Natural killer cell (primary cell): Measurements from ENCODE around the gene QSOX1. TPM values are rescaled to one million over a fixed set of nuclear protein-coding genes. Genes with fewer than 3 reads are reported as not detected.

Experiments
- ATAC-seq, 3 donors: fragments of 150-1000 bp in 2 of 3; fragments of 200-7000 bp in 1 of 3; cut with Tn5 transposase; 1 replicate in 1 of 3; 2 replicates in 2 of 3; pipeline ENCODE4 v1.10.0; 2021; ENCODE audit warnings: mild to moderate bottlenecking in 2 of 3, moderate library complexity in 2 of 3
- DNase-seq, 2 donors: peaks; one replicate each; pipeline versions ENCODE4 v3.0.0 to v3.0.0-alpha.2; 2013 to 2021; ENCODE audit warnings: mixed read lengths in 1 of 2
- H3K27ac ChIP-seq: one replicate; pipeline ENCODE4 v1.5.1; 2013; ENCODE audit warnings: mild to moderate bottlenecking, low read length
- H3K27me3 ChIP-seq: one replicate; pipeline ENCODE4 v1.6.1; 2013; ENCODE audit warnings: low read length; ENCODE audit not compliant: control insufficient read depth, insufficient read depth
- H3K36me3 ChIP-seq: one replicate; pipeline ENCODE4 v1.6.1; 2013; ENCODE audit warnings: low read length; ENCODE audit not compliant: control insufficient read depth, insufficient read depth
- H3K4me1 ChIP-seq: one replicate; pipeline ENCODE4 v1.6.1; 2013; ENCODE audit warnings: low read length; ENCODE audit not compliant: control insufficient read depth, insufficient read depth
- H3K4me3 ChIP-seq: one replicate; pipeline ENCODE4 v1.5.1; 2013; ENCODE audit warnings: low read length
- H3K9me3 ChIP-seq: one replicate; pipeline ENCODE4 v1.6.1; 2013; ENCODE audit warnings: low read length; ENCODE audit not compliant: control insufficient read depth, insufficient read depth
- H3K27ac Mint-ChIP-seq, 2 donors: one replicate each; pipeline ENCODE4 v1.8.0; 2022; ENCODE audit warnings: mild to moderate bottlenecking in 2 of 2, mixed read lengths in 2 of 2, moderate library complexity in 1 of 2
- H3K27me3 Mint-ChIP-seq, 2 donors: one replicate each; pipeline ENCODE4 v1.8.0; 2022; ENCODE audit warnings: low read depth in 2 of 2, mixed read lengths in 2 of 2
- H3K36me3 Mint-ChIP-seq: one replicate; pipeline ENCODE4 v1.8.0; 2022; ENCODE audit warnings: mixed read lengths
- H3K4me1 Mint-ChIP-seq, 2 donors: one replicate each; pipeline ENCODE4 v1.8.0; 2022; ENCODE audit warnings: mixed read lengths in 2 of 2
- H3K4me3 Mint-ChIP-seq: one replicate; pipeline ENCODE4 v1.8.0; 2022; ENCODE audit warnings: mild to moderate bottlenecking, moderate library complexity, mixed read lengths
- H3K9me3 Mint-ChIP-seq, 2 donors: one replicate each; pipeline ENCODE4 v1.8.0; 2022; ENCODE audit warnings: mixed read lengths in 2 of 2
- WGBS: methylation state at CpG from one replicate; pipeline ENCODE4 v1.1.7; 2013; ENCODE audit warnings: missing lambda C conversion rate; ENCODE audit not compliant: insufficient coverage; 5-methylcytosine and 5-hydroxymethylcytosine counted together
- intact Hi-C: fragments of 100-400 bp; cut with micrococcal nuclease; formaldehyde crosslinking; loops from one replicate; pipeline ENCODE4 v1.14.2; 2022
- total RNA-seq, 4 donors: library from RNA; stranded (reverse); fragments of 120-200 nt in 1 of 4; gene quantifications; one replicate each; pipeline versions ENCODE4 v1.2.3 to v1.2.4, GENCODE V29; 2013 to 2022
- TF ChIP-seq, protein P1 (sequence below): fragments of 200-600 bp; IDR thresholded peaks from one replicate; pipeline ENCODE4 v1.8.0; 2022; ENCODE audit warnings: antibody characterized with exemption

QSOX1 gene
- total RNA-seq, 3 donors from 2014 or later (not counting 1 experiment from before 2014, with no cell fraction given): 31.0 to 42.7 (median 38.2) TPM

DNA sequence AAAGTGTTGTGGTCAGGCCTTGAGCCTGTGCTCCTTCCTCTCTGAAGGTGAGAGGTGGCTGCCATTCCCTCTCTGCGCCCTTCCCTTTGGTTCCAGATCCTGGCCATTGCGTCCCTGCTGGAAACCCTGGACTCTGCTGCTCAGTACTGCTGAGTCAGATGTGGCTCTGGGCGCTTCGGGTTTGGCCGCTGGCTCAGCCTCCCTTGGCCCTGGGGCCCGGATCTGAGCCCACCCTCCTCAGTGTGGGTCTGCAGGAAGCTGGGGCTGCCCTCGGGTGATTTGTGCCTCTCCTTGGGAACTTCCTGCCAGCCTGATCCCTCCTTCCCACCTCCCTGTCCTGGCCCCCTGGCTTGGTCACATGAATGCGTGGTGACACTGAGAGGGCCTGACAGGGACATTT, 32.2 kb downstream of the QSOX1 start:
- peaks cover 33% of the 10 kb centered on the region for H3K36me3 ChIP-seq
- H3K27ac ChIP-seq: no peak overlapping the region
- H3K27ac Mint-ChIP-seq: no peak overlapping the region
- ATAC-seq: no peak
- intact Hi-C loops: no loop called here
- H3K27me3 Mint-ChIP-seq: peaks cover 7 to 8% of the 10 kb centered on the region in 2 donors
- TF ChIP-seq, protein P1, sequence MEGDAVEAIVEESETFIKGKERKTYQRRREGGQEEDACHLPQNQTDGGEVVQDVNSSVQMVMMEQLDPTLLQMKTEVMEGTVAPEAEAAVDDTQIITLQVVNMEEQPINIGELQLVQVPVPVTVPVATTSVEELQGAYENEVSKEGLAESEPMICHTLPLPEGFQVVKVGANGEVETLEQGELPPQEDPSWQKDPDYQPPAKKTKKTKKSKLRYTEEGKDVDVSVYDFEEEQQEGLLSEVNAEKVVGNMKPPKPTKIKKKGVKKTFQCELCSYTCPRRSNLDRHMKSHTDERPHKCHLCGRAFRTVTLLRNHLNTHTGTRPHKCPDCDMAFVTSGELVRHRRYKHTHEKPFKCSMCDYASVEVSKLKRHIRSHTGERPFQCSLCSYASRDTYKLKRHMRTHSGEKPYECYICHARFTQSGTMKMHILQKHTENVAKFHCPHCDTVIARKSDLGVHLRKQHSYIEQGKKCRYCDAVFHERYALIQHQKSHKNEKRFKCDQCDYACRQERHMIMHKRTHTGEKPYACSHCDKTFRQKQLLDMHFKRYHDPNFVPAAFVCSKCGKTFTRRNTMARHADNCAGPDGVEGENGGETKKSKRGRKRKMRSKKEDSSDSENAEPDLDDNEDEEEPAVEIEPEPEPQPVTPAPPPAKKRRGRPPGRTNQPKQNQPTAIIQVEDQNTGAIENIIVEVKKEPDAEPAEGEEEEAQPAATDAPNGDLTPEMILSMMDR: no peak
- no peaks in the 10 kb centered on the region for H3K27me3 ChIP-seq
- H3K9me3 Mint-ChIP-seq: no peaks in the 10 kb centered on the region
- H3K4me1 Mint-ChIP-seq: peaks cover 31 to 36% of the 10 kb centered on the region in 2 donors
- WGBS: 81% methylated on average over 8 of the region's 8 CpGs
- H3K4me3 Mint-ChIP-seq: no peak overlapping the region
- no peak for DNase-seq
- H3K9me3 ChIP-seq: no peaks in the 10 kb centered on the region
- peaks cover 15% of the 10 kb centered on the region for H3K36me3 Mint-ChIP-seq
- H3K4me3 ChIP-seq: no peak overlapping the region
- H3K4me1 ChIP-seq: peaks cover 35% of the 10 kb centered on the region

DNA sequence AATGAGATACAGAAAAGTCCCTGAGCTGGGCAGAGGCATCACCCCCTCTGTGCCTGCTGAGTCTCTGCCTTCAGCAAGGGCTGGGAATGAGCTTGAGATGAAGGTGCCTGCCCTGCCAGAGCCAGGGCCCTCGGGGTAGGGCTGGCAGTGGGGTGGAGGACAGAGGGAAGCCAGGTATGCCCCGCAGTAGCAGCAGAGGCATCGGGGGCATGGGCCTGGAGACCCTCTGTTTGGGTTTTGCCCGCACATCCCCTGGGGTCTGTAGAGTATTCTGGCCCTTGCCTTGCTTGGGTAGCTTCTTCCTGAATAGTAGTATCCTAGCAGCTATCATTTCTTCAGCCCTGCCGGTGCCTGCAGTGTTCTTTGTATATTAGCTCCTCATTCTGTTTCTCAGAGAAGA, 33.0 kb downstream of the QSOX1 start:
- Histone ChIP-seq H3K4me1 (peaks cover 43% of the 10 kb centered on the region), H3K4me3 (no peak overlapping the region), H3K27ac (no peak overlapping the region), H3K27me3 (no peaks in the 10 kb centered on the region), H3K36me3 (peaks cover 28% of the 10 kb centered on the region), H3K9me3 (no peaks in the 10 kb centered on the region)
- DNase-seq (no peak), ATAC-seq (no peak)
- WGBS: 95% methylated on average over 5 of the region's 5 CpGs
- Mint-ChIP-seq H3K27ac (no peak overlapping the region), H3K36me3 (peaks cover 15% of the 10 kb centered on the region), H3K4me3 (no peak overlapping the region), H3K9me3 (no peaks in the 10 kb centered on the region), H3K27me3 (peaks cover 7 to 8% of the 10 kb centered on the region in 2 donors), H3K4me1 (peaks cover 39 to 44% of the 10 kb centered on the region in 2 donors)
- TF ChIP-seq, protein P1: no peak
- intact Hi-C loops: loop anchor here (2.0 kb wide), 1 partner anchor 295 kb away; no protein-coding TSS in a partner anchor

DNA sequence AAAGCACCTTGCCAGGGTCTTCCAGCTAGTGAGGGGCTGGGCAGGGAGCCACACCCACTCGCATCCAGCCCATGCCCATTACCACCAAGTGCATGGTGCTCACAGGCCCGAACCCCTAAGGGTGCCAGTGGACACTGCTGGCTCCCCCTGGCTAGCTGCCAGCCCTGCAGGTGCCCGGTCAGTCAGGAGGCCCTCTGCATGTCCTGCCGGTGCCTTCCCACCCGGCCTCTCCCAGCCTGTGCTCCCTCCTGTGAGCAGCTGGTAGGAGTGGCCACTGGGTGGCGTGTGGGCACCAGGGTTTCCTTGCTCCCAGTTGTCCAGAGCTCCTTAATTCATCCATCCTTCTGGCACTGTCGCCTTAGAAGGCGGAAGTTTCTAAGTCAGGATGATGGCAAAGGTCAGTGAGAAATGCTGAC, 33.4 kb downstream of the QSOX1 start:
- Histone ChIP-seq H3K4me3 (no peak overlapping the region), H3K9me3 (no peaks in the 10 kb centered on the region), H3K36me3 (peaks cover 24% of the 10 kb centered on the region), H3K27ac (no peak overlapping the region), H3K4me1 (peaks cover 47% of the 10 kb centered on the region), H3K27me3 (no peaks in the 10 kb centered on the region)
- DNase-seq: peak in 1 of 2 donors; percentile 13
- intact Hi-C loops: loop anchor here (2.0 kb wide), 1 partner anchor 295 kb away; no protein-coding TSS in a partner anchor
- no peak overlapping the region for H3K27ac Mint-ChIP-seq
- no peak overlapping the region for H3K4me3 Mint-ChIP-seq
- peaks cover 7 to 9% of the 10 kb centered on the region in 2 donors for H3K27me3 Mint-ChIP-seq
- no peaks in the 10 kb centered on the region for H3K9me3 Mint-ChIP-seq
- no peak for ATAC-seq
- TF ChIP-seq, protein P1: peak; percentile 33
- H3K36me3 Mint-ChIP-seq: peaks cover 15% of the 10 kb centered on the region
- WGBS: 87% methylated on average over 8 of the region's 8 CpGs
- peaks cover 43 to 48% of the 10 kb centered on the region in 2 donors for H3K4me1 Mint-ChIP-seq

DNA sequence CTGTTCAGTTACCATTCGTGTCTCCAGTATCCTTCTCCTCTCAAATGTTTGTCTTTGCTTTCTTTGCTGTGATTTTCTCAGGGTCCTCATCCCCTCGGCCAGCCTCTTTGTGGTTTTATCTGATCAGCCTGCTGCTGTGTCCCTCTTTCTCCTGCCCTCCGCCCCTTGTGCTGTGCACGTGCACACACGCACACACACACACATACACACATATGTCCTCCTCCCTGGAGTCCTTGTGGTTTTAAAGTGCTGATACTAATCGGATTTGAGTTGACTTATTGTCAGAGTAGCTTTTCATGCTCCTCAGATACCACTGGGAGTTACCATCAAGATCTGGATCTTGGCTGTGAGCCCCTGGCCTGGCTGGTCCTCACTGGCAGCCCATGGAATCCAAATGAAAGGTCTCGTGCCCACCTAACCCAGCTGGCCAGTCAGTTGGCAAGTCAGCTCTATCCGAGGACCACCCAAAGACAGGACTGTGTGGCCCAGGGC, 34.1 kb downstream of the QSOX1 start:
- peaks cover 15% of the 10 kb centered on the region for H3K36me3 Mint-ChIP-seq
- H3K4me1 ChIP-seq: peaks cover 54% of the 10 kb centered on the region
- TF ChIP-seq, protein P1: no peak
- peak overlapping the region; percentile 31 to 41 for H3K27ac Mint-ChIP-seq
- H3K36me3 ChIP-seq: peaks cover 24% of the 10 kb centered on the region
- ATAC-seq (no peak), DNase-seq (no peak)
- intact Hi-C loops: loop anchor here (2.0 kb wide), 1 partner anchor 294 kb away; no protein-coding TSS in a partner anchor
- no peak overlapping the region for H3K4me3 Mint-ChIP-seq
- peaks cover 47 to 53% of the 10 kb centered on the region in 2 donors for H3K4me1 Mint-ChIP-seq
- no peaks in the 10 kb centered on the region for H3K9me3 Mint-ChIP-seq
- WGBS: 89% methylated on average over 8 of the region's 8 CpGs
- H3K27me3 ChIP-seq: no peaks in the 10 kb centered on the region
- H3K4me3 ChIP-seq: no peak overlapping the region
- H3K27ac ChIP-seq: no peak overlapping the region
- no peaks in the 10 kb centered on the region for H3K9me3 ChIP-seq
- H3K27me3 Mint-ChIP-seq: peaks cover 7 to 10% of the 10 kb centered on the region in 2 donors
